Measurements from ENCODE around the gene PSPC1.

PSPC1 gene

GRCh38 chr13:19810151-19810550, 27.4 kb upstream of the PSPC1 start:
- no peak for TF ChIP-seq CTCF (IDR thresholded peaks at IDR 0.05)

GRCh38 chr13:19805765-19806164, 23.0 kb upstream of the PSPC1 start:
- no peak for TF ChIP-seq CTCF (IDR thresholded peaks at IDR 0.05)

GRCh38 chr13:19795956-19796355, 13.2 kb upstream of the PSPC1 start:
- no peak for TF ChIP-seq CTCF (IDR thresholded peaks at IDR 0.05)

GRCh38 chr13:19794631-19795030, 11.9 kb upstream of the PSPC1 start:
- TF ChIP-seq CTCF (IDR thresholded peaks at IDR 0.05), result no peak

GRCh38 chr13:19791953-19792537, 9.3 kb upstream of the PSPC1 start:
- no peak for TF ChIP-seq CTCF (IDR thresholded peaks at IDR 0.05)

- no peak for TF ChIP-seq CTCF (IDR thresholded peaks at IDR 0.05)
These were observed 557 bp downstream of the PSPC1 start for GRCh38 chr13:19782049-19782726.

- TF ChIP-seq CTCF (IDR thresholded peaks at IDR 0.05), result no peak
These were observed 1.2 kb downstream of the PSPC1 start for GRCh38 chr13:19781526-19781925.

Measured in LNCAP (cell line).